Stimulated activated CD4-positive, alpha-beta T cell treated with anti-CD3 and anti-CD28 coated beads, Interleukin-12 subunit alpha, Interleukin-12 subunit beta, amount 100 ng/mL, for 48 hours (primary cell): ENCODE results near the gene MRPS5.

Source experiments
- DNase-seq, 3 donors: peaks; one replicate each; pipeline ENCODE4 v3.0.0-alpha.2; 2020; ENCODE audit warnings: low read depth in 2 of 3, low spot score in 1 of 3

MRPS5 gene

GRCh38 chr2:95091885-95092555 lies 29.6 kb downstream of the MRPS5 start:
- no peak for DNase-seq

GRCh38 chr2:95087379-95087778 lies 34.2 kb downstream of the MRPS5 start:
- DNase-seq = no peak

DNA sequence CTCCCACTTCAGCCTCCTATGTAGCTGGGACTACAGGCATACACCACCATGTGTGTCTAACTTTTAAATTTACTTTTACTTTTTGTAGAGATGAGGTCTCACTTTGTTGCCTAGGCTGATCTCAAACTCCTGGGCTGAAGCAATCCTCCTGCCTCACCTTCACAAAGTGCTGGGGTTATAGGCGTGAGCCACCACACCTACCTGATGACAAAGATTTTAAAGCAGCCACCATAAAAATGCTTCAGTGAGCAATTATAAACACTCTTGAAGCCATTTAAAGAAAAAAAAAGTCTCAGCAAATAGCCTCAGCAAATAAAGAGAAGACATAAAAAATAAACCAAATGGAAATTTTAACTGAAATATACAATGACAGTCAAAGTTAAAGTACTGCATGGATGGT lies 35.6 kb downstream of the MRPS5 start:
- DNase-seq = no peak

DNA sequence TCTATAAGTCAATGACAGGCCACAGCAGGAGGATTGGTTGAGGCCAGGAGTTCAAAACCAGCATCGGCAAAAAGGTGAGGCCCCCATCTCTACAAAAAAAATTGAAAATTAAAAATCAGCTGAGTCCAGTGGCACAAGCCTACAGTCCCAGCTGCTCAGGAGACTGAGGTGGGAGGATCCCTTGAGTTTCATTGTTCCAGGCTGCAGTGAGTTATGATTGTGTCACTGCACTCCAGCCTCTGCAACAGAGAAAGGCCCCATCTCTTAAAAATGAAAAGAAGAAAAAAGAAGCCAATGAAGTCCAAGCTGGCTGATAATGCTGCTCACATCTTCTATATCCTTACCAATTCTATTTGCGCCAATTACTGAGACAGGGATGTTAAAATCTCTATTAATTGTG lies 39.1 kb downstream of the MRPS5 start:
- no peak for DNase-seq

- DNase-seq = no peak
These were observed 42.4 kb downstream of the MRPS5 start for GRCh38 chr2:95079199-95079683.

DNA sequence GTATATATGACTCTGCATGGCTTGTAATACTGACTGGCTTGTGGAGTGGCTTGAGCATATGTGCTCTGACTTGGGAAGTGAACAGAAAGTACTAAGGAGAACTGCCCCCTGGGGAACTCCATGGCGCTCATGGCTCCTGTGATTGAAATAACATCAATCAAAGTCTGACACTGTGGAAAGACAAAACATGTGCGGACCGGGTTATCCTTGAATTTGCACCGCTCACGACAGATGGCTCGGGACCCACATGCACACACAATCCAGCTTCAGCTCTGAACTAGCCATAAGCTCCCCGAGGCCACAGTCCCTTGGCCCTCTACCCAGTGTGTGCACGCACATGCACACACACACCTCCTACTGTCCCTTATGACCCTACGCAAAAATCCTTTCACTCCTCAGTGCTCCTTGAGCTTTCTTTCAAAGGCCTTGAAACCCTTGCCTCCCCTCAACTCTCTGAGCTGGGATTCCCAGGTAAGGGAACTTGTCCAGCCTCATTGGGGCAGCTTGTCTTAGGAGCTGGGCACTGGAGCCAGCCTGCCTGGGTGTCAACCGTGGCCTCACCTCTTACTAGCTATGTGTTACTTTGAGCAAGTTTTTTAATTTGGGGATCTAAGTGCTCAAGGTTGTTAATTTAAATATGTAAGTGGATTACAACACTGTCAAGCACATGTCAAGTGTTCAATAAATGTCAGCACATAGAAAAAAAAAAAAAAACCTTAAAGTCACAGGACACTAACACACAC lies 43.6 kb downstream of the MRPS5 start:
- no peak for DNase-seq

- DNase-seq = no peak
These were observed 44.1 kb downstream of the MRPS5 start for GRCh38 chr2:95077530-95077825.

DNA sequence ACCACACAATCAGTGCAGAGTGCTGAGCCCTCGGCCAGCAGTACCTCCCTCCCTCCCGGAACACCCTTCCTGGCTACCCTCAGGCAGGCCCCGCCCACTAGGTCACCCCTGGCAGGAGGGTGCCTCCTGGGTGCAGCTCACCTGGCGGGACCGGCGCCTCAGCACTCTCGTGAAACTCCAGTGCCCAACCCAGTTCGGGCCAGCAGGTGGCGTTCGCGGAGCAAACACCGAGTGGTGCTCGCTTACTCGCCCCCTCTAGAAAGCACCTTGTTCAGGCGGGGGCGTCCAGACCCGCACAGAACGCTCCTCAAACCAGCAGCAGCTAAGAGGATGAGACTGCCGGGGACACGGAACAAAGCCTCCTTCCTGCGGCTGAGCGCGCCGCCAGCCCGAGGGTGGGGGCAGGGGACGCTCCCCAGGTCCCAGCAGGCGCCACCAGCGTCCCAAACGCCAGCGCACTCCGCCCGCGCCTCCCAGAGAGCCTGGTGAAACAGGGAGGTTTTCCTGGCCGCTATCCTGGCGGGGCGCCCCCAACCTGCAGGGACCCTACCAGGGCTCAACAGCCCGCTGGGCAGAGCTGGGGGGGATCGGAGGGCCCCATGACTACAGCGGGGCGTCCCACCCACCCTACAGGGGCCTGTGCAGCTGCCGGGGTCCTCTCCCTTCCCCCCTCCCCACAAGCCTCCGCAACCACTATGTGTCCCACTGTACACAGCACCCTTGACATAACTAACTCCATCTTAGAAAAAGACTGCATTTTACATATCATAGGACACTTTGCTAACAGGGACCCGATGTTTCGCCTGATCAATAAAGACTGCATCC lies 44.7 kb downstream of the MRPS5 start:
- DNase-seq = peak; percentile 83 to 91 (median 85)

DNA sequence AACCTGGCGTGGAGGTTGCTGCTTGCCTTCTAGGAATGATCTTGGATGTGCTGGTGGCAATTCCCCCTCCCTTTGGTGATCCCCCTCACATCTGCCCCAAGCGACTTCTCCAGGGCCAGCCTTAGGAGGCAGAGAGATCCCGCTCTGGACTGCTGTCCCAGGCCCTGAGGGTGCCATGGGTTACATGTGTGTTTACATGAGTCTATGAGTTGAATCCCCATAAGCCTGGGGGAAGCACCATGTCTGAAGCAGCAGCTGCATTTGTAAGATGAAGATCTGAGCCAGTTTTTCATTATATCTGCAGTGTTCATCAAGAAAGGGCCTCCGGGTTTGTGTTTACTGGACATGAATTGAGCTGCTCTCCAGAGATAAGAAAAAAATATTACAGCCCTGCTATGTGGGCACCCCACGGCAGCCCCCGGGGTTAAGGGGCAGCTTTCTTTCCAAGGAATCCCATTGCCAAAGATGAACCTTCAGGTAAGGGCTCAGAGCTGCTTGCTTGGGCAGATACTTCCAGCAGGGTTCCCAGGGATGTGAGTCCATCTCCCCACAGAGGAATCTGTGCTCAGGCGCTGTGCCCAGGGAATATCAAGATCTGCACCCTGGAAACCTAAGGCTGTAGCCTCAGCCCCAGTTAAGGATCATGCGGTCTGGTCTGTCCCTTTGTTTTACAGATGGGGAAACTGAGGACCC lies 46.0 kb downstream of the MRPS5 start:
- DNase-seq = no peak

- DNase-seq = peak in 2 of 3 donors; percentile 58 to 63
These were observed 46.8 kb downstream of the MRPS5 start for GRCh38 chr2:95074663-95075439.

DNA sequence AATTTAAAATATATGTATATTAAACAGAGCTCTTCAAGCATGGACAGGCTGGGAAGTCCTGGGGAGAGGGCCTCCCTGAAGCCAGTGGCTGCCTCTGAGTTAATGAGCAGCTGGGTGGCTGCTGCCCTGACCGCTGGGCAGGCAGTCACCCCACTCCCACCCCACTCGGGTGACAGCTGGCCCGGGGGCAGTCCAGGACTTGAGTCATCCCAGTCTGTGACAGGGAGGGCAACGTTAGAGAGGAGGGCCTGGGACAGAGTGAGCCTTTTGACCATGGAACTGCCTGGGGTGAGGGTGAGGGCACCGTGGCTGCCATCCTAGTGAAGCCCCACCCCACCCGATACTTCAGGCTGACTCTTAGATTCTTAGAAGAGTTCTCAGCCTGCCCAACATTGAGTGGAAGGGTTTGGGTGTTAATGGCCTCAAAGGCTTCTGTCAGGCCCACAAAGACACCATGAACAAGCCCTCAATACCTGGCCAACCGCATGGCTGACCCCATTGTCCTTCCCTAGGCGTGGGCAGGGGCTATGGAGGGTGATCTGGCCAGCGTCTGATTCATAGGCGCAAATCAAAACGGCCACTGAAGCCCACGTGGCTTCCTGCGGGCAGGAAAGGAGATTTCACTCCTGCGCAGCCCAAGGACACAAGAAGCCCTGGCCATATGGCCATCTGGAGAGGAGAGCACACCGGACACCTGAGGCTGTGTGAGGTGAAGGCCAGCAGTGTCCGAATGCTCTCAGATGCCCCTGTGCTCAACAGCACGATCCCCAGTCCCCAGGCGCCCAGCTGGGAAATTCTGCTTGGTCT lies 47.5 kb downstream of the MRPS5 start:
- no peak for DNase-seq

- DNase-seq = no peak
These were observed 49.2 kb downstream of the MRPS5 start for GRCh38 chr2:95072424-95072823.

- no peak for DNase-seq
These were observed 49.8 kb downstream of the MRPS5 start for GRCh38 chr2:95071856-95072255.

DNA sequence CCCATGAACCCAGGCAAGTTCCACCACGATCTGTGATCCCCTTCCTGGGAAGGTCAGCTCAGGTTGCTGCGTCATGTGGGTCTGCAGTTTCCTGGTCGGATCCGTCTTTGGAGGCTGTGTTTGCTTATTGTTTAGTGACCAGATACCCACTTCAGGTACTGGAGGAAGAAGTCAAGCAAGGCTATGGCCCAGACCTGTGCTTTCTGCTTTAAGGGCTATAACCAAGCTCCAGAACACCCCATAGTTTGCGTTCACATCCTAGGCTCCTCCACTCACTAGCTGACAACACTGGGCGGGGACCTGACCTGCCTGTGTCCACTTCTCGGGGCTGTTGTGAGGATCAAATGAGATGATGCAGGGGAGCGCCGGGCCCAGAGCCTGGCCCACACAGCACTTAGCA lies 52.1 kb downstream of the MRPS5 start:
- no peak for DNase-seq

GRCh38 chr2:95068256-95068655 lies 53.4 kb downstream of the MRPS5 start:
- no peak for DNase-seq

DNA sequence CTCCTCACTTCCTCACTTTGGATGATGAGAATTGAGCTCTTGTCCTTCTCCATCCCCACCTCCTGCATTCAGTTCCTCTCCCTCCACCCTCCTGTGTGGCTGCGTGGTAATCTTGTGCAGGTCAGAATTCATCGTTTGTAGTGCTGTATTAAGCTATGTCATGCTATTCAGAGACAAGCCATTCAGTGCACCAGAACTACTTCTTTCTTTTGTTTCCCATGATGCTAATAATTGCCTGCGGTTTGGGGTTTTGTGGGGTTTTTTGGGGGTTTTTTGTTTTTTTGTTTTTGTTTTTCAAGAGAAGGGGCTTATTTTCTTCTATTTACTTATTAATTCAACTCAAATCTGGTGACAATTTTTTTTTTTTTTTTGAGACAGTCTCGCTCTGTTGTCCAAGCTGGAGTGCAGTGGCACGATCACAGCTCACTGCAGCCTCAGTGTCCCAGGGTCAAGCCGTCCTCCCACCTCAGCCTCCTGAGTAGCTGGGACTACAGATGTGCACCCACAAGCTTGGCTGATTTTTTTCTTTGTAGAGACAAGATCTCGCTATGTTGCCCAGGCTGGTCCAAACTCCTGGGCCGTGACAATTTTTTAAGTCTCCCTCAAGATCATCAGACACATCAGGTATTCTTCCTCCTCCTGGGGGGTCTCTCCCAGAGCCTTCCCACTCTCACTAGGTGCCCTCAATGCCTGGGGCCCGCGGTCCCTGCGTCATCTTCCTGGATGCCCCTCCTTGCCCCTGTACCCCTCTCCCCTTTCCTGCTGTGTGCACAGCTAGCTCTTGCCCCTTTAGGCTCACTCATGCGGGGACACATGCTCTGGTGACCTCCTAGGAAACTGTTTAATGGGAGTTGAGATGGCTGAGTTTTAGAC lies 58.3 kb downstream of the MRPS5 start:
- DNase-seq = no peak

- no peak for DNase-seq
These were observed 59.1 kb downstream of the MRPS5 start for GRCh38 chr2:95062242-95063085.

- DNase-seq = no peak
These were observed 59.9 kb downstream of the MRPS5 start for GRCh38 chr2:95061601-95062183.
